Measurements from ENCODE around the gene RNF144A. TPM values are rescaled to one million over a fixed set of nuclear protein-coding genes. Genes with fewer than 3 reads are reported as not detected.

RNF144A gene
- total and polyA plus RNA-seq, 2 experiments from 2014 or later, result 2.8 to 14.7 TPM

DNA sequence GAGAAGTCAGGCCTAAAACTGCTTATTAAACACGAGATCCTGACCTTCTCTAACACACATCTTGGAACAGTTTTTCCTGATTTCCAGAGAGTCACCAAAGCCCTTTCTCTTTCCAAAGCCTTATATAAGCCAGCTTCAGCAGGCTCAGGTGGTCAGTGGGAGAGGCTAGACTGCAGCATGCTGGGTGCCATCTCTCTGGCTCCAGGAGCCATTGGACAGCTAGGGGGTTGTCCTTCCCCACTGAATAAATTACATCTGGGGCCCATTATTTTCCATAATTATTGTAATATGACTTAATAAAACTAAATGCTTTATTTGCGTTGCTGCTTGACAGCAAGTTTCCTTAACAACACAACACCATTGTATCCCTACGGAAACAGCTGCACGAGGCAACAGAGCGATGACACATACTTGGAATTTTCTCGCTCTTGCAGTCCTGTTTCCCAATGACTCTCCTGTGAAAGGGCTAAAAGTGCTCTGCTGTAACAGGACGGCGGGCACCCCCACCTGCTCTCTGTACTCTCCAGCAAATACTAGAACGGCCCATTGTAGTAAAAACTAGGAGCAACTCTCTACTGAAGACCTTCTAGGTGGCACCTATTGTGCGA, 160.6 kb downstream of the RNF144A start (continued):
- TF ChIP-seq, protein P1, sequence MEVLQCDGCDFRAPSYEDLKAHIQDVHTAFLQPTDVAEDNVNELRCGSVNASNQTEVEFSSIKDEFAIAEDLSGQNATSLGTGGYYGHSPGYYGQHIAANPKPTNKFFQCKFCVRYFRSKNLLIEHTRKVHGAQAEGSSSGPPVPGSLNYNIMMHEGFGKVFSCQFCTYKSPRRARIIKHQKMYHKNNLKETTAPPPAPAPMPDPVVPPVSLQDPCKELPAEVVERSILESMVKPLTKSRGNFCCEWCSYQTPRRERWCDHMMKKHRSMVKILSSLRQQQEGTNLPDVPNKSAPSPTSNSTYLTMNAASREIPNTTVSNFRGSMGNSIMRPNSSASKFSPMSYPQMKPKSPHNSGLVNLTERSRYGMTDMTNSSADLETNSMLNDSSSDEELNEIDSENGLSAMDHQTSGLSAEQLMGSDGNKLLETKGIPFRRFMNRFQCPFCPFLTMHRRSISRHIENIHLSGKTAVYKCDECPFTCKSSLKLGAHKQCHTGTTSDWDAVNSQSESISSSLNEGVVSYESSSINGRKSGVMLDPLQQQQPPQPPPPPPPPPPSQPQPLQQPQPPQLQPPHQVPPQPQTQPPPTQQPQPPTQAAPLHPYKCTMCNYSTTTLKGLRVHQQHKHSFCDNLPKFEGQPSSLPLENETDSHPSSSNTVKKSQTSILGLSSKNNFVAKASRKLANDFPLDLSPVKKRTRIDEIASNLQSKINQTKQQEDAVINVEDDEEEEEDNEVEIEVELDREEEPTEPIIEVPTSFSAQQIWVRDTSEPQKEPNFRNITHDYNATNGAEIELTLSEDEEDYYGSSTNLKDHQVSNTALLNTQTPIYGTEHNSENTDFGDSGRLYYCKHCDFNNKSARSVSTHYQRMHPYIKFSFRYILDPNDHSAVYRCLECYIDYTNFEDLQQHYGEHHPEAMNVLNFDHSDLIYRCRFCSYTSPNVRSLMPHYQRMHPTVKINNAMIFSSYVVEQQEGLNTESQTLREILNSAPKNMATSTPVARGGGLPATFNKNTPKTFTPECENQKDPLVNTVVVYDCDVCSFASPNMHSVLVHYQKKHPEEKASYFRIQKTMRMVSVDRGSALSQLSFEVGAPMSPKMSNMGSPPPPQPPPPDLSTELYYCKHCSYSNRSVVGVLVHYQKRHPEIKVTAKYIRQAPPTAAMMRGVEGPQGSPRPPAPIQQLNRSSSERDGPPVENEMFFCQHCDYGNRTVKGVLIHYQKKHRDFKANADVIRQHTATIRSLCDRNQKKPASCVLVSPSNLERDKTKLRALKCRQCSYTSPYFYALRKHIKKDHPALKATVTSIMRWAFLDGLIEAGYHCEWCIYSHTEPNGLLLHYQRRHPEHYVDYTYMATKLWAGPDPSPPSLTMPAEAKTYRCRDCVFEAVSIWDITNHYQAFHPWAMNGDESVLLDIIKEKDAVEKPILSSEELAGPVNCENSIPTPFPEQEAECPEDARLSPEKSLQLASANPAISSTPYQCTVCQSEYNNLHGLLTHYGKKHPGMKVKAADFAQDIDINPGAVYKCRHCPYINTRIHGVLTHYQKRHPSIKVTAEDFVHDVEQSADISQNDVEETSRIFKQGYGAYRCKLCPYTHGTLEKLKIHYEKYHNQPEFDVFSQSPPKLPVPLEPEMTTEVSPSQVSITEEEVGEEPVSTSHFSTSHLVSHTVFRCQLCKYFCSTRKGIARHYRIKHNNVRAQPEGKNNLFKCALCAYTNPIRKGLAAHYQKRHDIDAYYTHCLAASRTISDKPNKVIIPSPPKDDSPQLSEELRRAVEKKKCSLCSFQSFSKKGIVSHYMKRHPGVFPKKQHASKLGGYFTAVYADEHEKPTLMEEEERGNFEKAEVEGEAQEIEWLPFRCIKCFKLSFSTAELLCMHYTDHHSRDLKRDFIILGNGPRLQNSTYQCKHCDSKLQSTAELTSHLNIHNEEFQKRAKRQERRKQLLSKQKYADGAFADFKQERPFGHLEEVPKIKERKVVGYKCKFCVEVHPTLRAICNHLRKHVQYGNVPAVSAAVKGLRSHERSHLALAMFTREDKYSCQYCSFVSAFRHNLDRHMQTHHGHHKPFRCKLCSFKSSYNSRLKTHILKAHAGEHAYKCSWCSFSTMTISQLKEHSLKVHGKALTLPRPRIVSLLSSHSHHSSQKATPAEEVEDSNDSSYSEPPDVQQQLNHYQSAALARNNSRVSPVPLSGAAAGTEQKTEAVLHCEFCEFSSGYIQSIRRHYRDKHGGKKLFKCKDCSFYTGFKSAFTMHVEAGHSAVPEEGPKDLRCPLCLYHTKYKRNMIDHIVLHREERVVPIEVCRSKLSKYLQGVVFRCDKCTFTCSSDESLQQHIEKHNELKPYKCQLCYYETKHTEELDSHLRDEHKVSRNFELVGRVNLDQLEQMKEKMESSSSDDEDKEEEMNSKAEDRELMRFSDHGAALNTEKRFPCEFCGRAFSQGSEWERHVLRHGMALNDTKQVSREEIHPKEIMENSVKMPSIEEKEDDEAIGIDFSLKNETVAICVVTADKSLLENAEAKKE (CRISPR knock-in tag; IDR thresholded peaks at IDR 0.05), result no peak
- TF ChIP-seq ZNF114 (CRISPR knock-in tag; IDR thresholded peaks at IDR 0.05) (no peak), EZH2phosphoT487 (IDR thresholded peaks at IDR 0.05; ENCODE audit: unreplicated experiment) (no peak), CREB1 (CRISPR knock-in tag; IDR thresholded peaks at IDR 0.05; ENCODE audit: low read depth) (no peak)

- Histone ChIP-seq H3K4me2 (no peak overlapping the region), H3K4me1 (ENCODE audit: insufficient read depth) (no peaks in the 10 kb centered on the region), H4K20me1 (replicated peaks; ENCODE audit: insufficient read depth) (no peaks in the 10 kb centered on the region), H2AFZ (no peak overlapping the region), H3K4me3 (no peak overlapping the region), H3K9me2 (ENCODE audit: insufficient read depth) (no peaks in the 10 kb centered on the region), H3K79me2 (replicated peaks; ENCODE audit: insufficient read depth) (no peaks in the 10 kb centered on the region), H3K27me3 (ENCODE audit: insufficient read depth) (no peaks in the 10 kb centered on the region), H3F3A (replicated peaks; ENCODE audit: low read depth) (no peaks in the 10 kb centered on the region), H3K36me3 (ENCODE audit: insufficient read depth) (no peaks in the 10 kb centered on the region), H3K27ac (ENCODE audit: low read depth) (no peak overlapping the region)
- Mint-ChIP-seq H3K27me3 (ENCODE audit: insufficient read depth, low read depth, poor library complexity) (peaks cover 1% of the 10 kb centered on the region), H3K4me3 (no peak overlapping the region), H3K36me3 (ENCODE audit: low read depth) (peaks cover 5% of the 10 kb centered on the region; the same call in 1 of the 3 replicates), H3K27ac (no peak overlapping the region), H3K9me3 (peaks cover 14% of the 10 kb centered on the region; the same call in 2 of the 3 replicates), H3K4me1 (no peaks in the 10 kb centered on the region)
- TF ChIP-seq EZH2 (IDR thresholded peaks at IDR 0.05; ENCODE audit: low read depth, unreplicated experiment) (no peak), CTCF (conservative IDR thresholded peaks at IDR 0.05; ENCODE audit: low read depth in 2 of 2) (peak; percentile 75 to 92)
- peak; percentile 81 for DNase-seq (ENCODE audit: low spot score)
- ATAC-seq, result peak; percentile 85
Measured at GRCh38 chr2:7083580-7084509, 166.6 kb downstream of the RNF144A start.
